Hematopoietic multipotent progenitor cell treated with erythropoietin and hydrocortisone succinate and interleukin-3 and kit ligand, for 4 days (in vitro differentiated cells): ENCODE data around the gene TRIM61.
A peak's percentile ranks its signal among the peaks of the same experiment; 100 is the strongest.
"Not testable (repeated sequence)": the region's sequence is repeated elsewhere in the genome, so short reads cannot be mapped to it uniquely, and the experiment has no call there.

Experiments
- DNase-seq: peaks from one replicate; pipeline ENCODE4 v3.0.0-alpha.2; 2015

Gene TRIM61

DNA sequence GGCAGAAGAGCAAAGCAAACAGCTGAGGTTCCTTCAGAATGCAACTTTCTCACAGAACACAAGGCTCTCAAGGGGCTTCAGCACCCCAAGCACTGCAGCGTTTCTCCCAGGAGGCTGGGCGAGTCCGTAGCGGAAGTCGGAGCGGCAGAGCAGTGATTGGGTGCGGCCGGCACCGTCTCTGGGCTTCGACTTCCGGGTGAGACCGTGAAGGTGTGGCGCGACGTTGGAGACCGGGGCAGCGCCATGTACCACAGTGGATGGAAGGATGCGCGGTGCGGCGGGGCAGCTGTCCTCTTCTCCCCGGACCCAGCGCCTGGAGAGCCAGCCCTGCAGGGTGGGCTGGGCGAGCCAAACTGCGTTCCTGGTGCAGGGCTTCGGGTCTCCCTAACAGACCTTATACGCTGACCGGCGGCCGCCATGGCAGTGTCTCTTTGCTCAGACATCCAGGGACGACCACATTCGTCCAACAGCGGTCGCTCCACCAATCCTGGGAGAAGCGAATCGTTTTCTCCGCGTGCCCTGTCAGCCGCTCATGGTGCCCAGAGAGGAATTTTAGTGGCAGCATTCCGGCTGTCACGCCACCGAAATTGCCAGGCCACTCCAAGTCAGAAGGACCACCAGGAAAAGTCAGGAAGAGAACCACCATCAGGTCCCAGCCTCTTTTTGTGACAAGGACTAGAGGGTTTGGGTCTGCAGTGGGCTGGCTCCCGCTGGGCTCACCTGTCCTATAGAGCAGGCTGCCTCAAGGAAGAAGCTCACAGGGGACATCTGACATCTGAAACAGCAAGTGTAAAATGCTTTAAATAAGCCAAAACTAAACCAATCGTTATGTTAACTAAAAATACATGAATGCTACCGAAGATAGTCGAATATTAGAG lies 20.5 kb downstream of the TRIM61 start:
- peak; percentile 80 for DNase-seq

DNA sequence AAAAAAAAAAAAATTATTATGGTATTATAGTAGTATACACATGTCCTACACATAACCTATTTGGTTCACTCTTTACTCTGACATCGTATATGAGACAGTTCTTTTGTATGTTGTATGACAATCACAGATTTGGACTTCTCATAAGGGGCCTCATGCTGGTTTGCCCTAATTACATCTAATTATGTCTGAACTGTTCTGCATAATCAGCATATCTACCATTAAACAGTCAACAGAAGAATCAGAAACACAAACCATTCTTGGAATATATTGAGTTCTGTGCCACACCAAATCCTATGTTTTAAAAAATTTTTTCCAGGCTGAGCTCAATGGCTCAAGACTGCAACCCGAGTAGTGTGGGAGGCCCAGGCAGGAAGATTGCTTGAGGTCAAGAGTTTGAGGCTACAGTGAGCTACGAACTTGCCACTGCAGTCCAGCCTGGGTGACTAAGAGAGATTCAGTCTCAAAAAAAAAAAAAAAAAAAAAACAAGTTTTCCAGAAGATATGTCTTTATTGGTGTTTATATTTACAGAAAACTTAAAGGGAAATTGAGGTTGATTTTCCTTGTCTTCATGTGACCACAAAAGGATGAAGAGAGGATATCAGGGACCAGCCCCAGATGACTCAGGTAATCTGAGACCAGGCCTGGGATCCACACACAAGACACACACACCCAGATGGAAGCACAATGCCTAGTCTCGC lies 22.2 kb downstream of the TRIM61 start:
- no peak for DNase-seq

DNA sequence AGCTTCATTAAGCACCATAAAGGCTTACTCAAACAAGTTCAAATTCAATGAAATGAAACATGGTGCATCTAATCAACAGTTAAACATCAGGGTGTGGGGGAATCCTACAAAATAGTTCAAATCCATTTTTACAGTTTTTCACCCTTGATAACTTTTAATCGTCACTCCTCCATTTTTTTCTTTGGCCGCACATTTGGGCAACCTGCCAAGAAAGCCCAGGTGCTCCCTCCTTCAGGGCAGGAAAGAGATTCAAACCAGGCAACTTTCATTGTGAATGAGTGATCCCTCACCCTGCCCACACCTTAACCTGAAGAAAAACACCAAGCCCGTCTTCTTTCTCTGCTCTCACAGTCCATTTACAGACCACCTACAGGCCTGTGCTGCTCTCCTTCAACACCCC lies 24.9 kb downstream of the TRIM61 start:
- no peak for DNase-seq

DNA sequence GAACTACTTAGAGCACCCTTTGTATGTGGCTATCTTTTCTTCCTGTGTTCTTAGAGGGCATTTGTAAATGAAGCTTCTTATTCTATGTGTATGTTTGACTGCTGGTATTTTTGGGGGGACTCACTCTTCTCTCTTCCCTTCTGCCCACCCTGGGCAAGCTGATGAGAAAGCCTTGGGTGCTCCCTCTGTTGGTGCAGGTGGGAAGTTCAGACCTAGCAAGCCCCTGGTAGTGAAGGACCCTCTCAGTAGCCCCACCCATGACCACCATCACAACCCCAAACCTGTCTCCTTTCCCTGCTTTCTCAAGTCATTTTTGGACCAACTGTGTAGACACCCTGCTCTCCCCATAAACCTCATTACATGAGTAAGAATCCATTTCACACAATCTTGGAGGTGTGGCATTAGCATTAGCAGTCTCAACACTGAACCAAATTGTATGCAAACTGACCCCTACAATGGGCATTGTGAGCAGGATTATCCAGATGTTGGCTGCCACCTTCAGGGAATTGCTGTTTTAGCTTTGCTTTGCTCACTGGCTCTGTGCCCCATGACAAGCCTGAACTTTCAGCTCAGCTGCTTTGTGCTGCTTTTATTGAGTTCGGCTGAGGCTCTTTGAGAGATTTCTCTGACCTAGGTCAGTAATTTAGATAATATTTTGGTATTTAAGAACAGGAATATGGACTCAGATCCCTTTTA lies 27.9 kb downstream of the TRIM61 start:
- DNase-seq = no peak

DNA sequence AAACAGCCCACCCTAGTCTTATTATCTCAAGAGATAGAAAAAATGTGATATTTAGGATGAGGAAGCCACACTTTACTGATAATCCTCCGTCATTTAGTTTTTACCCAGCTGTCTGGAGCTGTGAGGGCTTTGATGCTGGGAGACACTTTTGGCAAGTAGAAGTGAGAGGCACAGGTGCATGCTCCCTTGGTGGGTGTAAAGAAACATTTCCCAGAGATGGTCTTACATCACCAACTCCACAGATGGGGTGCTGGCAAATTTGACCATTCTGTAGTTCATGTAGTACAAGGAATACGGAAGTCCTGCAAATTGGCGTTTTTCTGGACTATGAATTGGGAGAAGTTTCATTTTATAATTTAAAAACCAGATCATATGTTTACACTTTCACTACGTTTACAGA lies 28.5 kb downstream of the TRIM61 start:
- no peak for DNase-seq

DNA sequence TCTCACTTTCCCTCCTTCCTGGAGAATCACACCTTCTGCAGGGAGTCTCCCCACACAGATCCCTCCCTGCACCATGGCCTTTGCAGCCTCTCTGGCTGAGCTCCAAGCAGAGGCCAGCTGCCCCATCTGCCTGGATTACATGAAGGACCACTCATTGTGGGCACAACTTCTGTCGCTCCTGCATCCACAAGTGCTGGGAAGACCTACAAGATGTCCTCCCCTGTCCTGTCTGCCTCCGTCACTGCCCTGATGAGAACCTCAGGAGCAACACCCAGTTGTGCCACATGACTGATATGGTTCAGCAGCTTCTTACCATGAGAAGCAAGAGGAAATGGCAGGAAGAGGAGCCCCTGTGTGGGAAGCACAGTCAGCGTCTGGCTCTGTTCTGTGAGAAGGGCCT lies 29.5 kb downstream of the TRIM61 start:
- DNase-seq = not testable (repeated sequence)

DNA sequence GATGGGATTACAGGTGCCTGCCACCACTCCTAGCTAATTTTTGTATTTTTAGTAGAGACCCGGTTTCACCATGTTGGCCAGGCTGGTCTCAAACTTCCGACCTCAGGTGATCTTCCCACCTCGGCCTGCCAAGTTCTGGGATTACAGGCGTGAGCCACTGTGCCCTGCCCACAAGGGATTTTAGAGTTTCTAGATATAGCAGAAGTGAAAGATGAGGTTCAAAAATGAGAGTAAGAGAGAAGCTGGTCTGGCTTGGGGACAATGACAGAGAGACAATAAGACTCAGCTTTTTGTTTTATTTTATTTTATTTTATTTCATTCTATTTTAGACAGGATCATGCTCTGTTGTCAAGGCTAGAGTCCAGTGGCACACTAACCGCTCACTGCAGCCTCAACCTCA lies 30.6 kb downstream of the TRIM61 start:
- DNase-seq = no peak

DNA sequence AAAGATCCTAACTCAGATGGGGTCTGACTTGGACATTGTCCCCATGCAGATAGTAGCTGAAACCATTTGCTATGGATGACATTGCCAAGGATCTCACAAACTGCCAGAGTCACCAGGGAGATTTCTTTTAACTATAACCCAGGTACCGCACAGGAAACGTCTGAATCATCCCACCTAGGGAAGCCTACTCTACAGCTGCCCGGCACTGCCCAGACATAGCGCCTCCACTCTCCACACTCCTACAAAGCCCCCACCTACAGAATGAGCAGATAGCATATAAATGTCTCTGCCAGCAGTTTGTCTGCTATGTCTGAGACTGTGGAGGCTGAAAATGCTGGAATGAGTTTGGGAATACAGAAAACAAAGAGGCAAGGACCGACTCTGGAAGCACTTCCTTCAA lies 32.3 kb downstream of the TRIM61 start:
- no peak for DNase-seq

DNA sequence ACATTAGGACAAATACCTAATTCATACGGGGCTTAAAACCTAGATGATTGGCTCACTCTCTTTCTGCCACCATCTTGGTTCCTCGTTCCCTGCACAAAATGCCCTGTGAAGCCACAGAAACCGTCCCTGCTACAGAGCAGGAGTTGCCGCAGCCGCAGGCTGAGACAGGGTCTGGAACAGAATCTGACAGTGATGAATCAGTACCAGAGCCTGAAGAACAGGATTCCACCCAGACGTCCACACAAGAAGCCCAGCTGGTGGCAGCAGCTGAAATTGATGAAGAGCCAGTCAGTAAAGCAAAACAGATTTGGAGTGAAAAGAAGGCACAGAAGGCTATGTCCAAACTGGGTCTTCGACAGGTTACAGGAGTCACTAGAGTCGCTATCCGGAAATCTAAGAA lies 34.3 kb downstream of the TRIM61 start:
- no peak for DNase-seq

DNA sequence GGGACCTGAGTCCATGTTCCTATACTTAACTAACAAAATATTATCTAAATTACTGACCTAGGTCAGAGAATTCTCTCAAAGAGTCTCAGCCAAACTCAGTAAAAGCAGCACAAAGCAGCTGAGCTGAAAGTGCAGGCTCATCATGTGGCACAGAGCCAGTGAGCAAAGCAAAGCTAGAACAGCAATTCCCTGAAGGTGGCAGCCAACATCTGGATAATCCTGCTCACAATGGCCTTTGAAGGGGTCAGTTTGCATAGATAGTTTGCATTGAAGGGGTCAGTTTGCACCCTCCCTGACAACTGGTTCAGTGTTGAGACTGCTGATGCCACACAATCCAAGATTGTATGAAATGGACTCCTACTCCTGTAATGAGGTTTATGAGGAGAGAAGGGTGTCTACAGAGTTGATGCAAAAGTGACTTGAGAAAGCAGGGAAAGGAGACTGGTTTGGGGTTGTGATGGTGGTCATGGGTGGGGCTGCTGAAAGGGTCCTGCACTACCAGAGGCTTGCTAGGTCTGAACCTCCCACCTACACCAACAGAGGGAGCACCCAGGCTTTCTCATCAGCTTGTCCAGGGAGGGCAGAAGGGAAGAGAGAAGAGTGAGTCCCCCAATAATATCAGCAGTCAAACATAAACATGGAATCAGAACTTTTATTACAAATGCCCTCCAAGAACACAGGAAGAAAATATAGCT lies 39.7 kb downstream of the TRIM61 start:
- peak; percentile 7 for DNase-seq

DNA sequence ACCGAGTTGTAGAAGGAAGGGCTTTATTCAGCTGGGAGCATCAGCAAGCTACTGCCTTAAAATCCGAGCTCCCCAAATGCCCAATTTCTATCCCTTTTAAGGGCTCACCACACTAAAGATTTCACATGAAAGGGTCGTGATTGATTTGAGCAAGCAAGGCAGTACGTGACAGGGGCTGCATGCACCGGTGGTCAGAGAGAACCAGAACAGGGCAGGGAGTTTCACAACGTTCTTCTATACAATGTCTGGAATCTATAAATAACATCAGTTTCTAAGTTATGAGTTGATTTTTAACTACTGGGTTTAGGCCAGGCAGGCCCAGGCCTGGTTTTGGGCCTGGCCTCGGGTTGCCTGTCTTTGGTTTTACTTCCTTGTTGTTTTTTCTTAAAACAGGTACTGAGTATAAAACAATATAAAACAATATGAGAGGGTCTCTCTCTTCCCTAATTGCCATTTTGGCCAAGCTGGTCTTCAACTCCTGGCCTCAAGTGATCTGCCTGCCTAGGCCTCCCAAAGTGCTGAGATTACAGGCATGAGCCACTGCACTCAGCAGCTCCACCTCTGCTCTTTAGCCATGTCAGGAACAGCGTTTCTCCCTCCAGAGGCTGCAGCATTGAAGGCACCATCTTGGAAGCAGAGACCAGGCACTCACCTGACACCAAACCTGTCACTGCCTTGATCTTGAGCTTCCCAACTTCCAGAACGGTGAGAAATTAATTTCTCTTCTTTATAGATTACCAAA lies 41.4 kb downstream of the TRIM61 start:
- DNase-seq = not testable (repeated sequence)

DNA sequence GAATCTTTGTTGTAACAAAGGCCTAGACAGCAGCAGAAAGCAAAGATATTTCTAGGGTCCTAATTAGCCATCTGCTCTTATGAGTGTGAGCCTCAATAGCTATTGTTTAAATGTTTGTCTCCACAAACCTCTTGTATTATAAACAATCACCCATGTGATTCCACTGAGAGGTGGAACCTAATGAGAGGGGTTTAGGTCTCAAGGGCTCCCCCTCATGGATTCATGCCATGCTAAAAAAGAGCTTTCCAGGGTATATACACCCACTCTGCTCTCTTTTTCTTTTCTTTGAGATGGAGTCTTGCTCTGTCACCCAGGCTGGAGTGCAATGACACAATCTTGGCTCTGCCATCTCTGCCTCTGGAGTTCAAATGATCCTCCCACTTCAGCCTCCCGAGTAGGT lies 42.1 kb downstream of the TRIM61 start:
- DNase-seq = peak; percentile 32

DNA sequence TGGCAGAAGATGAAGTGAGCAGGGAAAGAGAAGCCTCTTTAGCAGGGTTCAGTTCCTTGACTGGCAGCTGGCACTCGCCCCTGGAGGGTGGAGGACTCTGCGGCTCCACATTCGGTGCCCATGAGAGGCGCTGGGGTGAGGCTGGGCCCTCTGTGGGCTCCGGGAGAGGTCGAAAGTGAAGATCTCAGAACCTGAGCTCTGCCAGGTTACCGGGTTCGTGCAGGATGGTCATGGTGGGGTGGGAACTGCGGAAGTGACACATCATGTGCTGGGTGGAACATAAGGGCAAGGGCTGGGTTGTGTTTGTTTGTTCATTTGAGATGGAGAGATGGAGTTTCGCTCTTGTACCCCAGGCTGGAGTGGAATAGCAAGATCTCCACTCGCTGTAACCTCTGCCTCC lies 44.2 kb downstream of the TRIM61 start:
- DNase-seq = no peak

DNA sequence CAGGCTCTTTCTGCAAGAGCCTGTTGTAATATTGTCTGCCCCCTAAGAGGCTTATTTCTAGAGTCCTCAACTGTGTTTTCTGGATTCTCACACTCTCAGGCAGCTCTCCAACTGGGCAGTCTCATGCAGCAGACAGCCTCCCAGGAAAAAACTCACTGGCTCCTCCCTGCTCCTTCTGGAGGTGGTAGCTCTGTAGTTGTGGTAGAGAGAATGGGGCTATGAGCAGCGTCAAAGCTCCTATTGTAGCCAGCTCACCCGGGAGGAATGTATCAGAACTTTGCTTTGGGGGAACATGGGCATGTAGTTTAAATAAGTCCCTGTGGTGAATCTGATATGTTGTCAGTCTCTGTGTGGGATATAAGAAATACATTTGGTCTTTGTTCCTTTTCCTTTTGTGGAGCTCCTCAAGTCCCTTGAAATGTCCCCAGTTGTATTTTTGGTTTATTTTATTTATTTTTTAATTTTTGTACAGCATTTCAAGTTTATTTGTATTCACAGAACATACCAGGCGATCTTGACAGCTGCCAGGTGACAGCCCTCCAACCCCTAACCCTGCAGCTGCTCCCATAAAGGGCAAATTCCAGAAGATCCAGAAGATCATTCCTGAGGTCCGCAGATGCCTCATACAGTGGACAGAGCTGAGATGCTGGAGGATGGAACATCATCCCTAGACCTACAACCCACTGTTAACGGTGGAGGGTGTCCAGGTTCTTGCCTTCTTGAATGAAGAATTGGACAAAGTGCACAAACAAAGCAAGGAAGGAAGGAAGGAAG lies 45.7 kb downstream of the TRIM61 start:
- DNase-seq = no peak

DNA sequence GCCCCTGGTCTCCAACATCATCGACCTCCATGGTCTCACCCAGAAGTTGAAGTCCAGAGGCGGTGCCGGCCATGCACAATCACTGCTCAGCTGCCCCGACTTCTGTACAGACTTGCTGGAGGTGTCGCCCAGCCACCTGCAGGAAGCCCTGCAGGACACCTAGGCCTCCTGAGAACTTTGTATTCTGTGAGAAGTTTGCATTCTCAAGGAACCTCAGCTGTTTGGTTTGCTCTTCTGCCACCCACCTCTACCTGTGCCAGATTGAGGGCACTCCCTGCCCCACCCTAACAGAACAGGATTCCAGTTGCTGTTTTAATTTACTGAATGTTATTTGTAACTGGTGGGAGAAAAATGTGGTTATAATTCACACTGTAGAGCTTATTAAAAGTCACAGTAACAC lies 46.8 kb downstream of the TRIM61 start:
- no peak for DNase-seq

DNA sequence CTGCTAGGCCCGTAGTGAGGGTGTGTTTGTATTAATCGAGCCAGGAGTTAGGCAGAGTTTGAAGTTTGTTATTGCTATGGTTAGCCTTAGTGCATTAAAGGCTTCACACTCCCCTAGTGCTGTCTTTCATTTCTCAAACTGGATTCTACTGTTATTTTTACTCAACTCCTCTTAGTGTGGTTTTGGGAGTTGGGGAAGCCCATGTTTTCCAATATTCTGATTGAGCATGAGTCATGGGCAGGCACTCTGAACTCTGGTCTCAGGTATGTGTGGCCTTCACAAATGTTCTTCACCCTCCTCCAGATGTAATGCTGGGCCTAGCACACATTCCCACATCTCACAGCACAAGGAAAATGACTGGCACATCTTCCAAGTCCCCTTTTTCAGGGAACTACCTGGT lies 50.4 kb downstream of the TRIM61 start:
- not testable (repeated sequence) for DNase-seq

DNA sequence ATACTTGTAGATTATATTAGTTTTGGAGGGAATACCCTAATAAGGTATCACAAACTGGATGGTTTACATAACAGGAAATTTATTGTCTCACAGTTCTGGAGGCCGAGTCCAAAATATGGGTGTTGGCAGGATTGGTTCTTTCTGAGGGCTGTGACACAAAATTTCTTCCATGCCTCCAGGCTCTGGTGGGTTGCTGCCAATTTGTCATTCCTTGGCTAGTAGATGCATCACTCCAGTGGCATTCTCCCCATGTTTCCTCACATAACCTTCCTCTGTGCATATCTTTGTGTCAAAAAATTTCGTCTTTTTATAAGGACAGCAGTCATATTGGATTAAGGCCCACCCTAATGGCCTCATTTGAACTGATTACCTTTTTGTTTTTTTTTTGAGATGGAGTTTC lies 51.2 kb downstream of the TRIM61 start:
- no peak for DNase-seq

DNA sequence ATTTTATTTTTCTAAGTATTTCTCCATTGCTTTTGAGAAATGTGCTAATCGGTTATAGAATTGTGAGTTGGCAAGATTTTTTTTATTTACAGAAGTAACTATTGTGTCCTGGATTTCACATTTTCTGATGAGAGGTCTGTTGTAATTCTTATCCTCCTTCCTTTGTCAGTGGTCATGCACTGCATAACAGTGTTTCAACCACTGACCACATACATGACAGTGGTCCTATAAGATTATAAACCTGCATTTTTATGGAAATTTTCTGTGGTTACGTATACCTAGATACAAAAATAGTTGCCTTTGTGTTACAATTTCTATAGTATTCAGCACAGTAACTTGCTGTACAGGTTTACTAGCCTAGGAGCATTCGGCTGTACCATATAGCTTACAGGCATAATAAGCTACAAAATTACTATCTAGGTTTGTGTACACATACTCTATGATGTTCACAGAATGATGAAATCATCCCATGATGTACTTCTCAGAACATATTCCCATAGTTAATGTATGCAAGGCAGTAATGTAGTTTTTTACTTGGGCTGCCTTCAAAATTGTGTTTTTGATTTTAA lies 52.7 kb downstream of the TRIM61 start:
- no peak for DNase-seq

DNA sequence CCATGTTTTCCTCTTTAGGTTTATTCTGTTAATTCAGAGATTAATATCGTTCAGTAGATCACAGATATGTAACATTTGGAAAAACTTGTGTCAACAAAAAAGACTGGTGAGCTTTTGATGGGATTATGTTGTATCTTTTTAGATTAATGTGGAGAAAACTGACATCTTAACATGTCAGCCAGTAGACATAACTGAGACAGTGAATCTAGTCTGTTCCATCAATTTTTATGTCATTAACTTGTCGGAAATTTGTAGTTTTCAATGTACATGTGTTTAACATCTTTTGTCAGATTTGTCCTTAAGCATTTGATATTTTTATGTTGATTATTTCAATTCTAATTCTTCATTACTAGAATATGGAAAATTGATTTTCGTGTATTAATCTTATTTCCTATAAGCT lies 58.5 kb downstream of the TRIM61 start:
- no peak for DNase-seq
